Astrocyte (in vitro differentiated cells and primary cell): ENCODE measurements around the gene SLITRK3. TPM values are rescaled to one million over a fixed set of nuclear protein-coding genes. Genes with fewer than 3 reads are reported as not detected.

Experiments
- DNase-seq: peaks from one replicate; pipeline ENCODE4 v3.0.0-alpha.2; 2010; ENCODE audit warnings: low read depth
- FAIRE-seq: peaks from 2 replicates; lab custom pipeline; 2011; peaks lifted over from hg19 to GRCh38; lab: Jason Lieb, UNC
- H2AFZ ChIP-seq: 2 replicates; pipeline ENCODE4 v1.6.0; 2012; ENCODE audit warnings: low read depth, low read length, inconsistent platforms
- H3K27ac ChIP-seq: 2 replicates; pipeline ENCODE4 v1.5.1; 2011; ENCODE audit warnings: low read depth, low read length, inconsistent platforms
- H3K27me3 ChIP-seq: 2 replicates; pipeline ENCODE4 v1.6.0; 2011; ENCODE audit warnings: low read length, inconsistent platforms; ENCODE audit not compliant: insufficient read depth
- H3K36me3 ChIP-seq: 2 replicates; pipeline ENCODE4 v1.5.1; 2011; ENCODE audit warnings: low read length, inconsistent platforms; ENCODE audit not compliant: insufficient read depth
- H3K4me1 ChIP-seq: 2 replicates; pipeline ENCODE4 v1.5.1; 2011; ENCODE audit warnings: low read length, inconsistent platforms; ENCODE audit not compliant: insufficient read depth
- H3K4me2 ChIP-seq: 2 replicates; pipeline ENCODE4 v1.6.0; 2012; ENCODE audit warnings: low read length, inconsistent platforms
- H3K4me3 ChIP-seq: 2 replicates; pipeline ENCODE4 v1.5.1; 2011; ENCODE audit warnings: low read depth, mild to moderate bottlenecking, low read length, inconsistent platforms; ENCODE audit not compliant: insufficient read depth
- H3K79me2 ChIP-seq: 2 replicates; pipeline ENCODE4 v1.6.0; 2012; ENCODE audit warnings: mild to moderate bottlenecking, low read length, inconsistent platforms; ENCODE audit not compliant: insufficient read depth
- H3K9ac ChIP-seq: 2 replicates; pipeline ENCODE4 v1.6.0; 2012; ENCODE audit warnings: mild to moderate bottlenecking, low read length, inconsistent platforms
- H3K9me3 ChIP-seq: 2 replicates; pipeline ENCODE4 v1.5.1; 2012; ENCODE audit warnings: low read depth, mild to moderate bottlenecking, low read length, inconsistent platforms; ENCODE audit not compliant: insufficient read depth
- H4K20me1 ChIP-seq: 2 replicates; pipeline ENCODE4 v1.6.0; 2012; ENCODE audit warnings: low read length, inconsistent platforms; ENCODE audit not compliant: insufficient read depth
- H3K27ac Mint-ChIP-seq: one replicate; pipeline ENCODE4 v1.8.0; 2021; ENCODE audit warnings: mild to moderate bottlenecking, mixed read lengths; ENCODE audit not compliant: unreplicated experiment
- H3K27me3 Mint-ChIP-seq: one replicate; pipeline ENCODE4 v1.8.0; 2021; ENCODE audit warnings: low read depth, mixed read lengths; ENCODE audit not compliant: unreplicated experiment
- H3K36me3 Mint-ChIP-seq: one replicate; pipeline ENCODE4 v1.8.0; 2021; ENCODE audit warnings: low read depth, mixed read lengths; ENCODE audit not compliant: unreplicated experiment
- H3K4me1 Mint-ChIP-seq: one replicate; pipeline ENCODE4 v1.8.0; 2021; ENCODE audit warnings: low read depth, mixed read lengths; ENCODE audit not compliant: unreplicated experiment
- H3K4me3 Mint-ChIP-seq: one replicate; pipeline ENCODE4 v1.8.0; 2021; ENCODE audit warnings: mild to moderate bottlenecking, moderate library complexity, mixed read lengths; ENCODE audit not compliant: unreplicated experiment
- H3K9me3 Mint-ChIP-seq: one replicate; pipeline ENCODE4 v1.8.0; 2021; ENCODE audit warnings: mild to moderate bottlenecking, mixed read lengths; ENCODE audit not compliant: unreplicated experiment
- EZH2 ChIP-seq: IDR thresholded peaks from 2 replicates; pipeline ENCODE4 v1.6.1; 2012; ENCODE audit warnings: mild to moderate bottlenecking, low read length, inconsistent platforms; ENCODE audit not compliant: insufficient read depth
- total RNA-seq: library from RNA; stranded (reverse); gene quantifications from 2 replicates; pipeline ENCODE4 v1.2.1, GENCODE V29; 2021
- TF ChIP-seq, protein P1 (sequence below): IDR thresholded peaks from 2 replicates; pipeline ENCODE4 v1.5.1; 2011; ENCODE audit warnings: low read depth, mild to moderate bottlenecking, inconsistent platforms, low read length, moderate library complexity; ENCODE audit not compliant: insufficient read depth

Gene SLITRK3
- total RNA-seq, 1 donor from 2014 or later = 0.07 TPM

DNA sequence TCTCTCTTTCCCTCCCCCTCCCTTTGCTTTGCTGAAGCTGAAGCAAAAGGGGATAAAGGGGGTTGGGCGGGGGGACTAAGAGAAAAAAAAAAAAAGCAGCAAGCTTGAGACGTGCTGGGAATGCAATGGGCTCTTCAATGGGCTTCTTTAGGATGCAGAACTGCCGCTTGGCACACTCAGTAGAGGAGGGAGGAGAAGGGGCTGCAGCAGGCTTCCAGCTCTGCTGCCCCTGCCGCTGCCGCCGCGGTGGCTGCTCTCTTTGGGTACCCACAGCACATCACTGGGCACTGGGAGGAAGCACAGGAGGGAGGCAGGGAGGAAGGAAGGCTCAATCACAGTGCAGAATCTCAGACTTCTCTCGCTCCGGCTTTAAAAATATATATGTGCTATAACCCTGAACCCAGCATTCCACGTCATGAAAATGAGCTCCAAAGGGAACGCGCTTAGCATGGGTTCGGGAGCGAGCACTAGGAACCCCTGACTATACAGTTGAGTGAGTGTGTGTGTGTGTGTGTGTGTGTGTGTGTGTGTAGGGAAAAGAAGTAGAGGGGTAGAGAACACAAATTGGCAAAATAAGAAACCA is 3.5 kb downstream of the SLITRK3 start:
- Histone ChIP-seq H3K9ac (no peak overlapping the region), H3K4me2 (peak overlapping the region; percentile 81), H2AFZ (no peak overlapping the region), H3K27ac (no peak overlapping the region), H3K36me3 (no peaks in the 10 kb centered on the region), H4K20me1 (no peaks in the 10 kb centered on the region), H3K27me3 (peaks cover 60% of the 10 kb centered on the region), H3K4me1 (peaks cover 20% of the 10 kb centered on the region), H3K4me3 (no peak overlapping the region), H3K9me3 (no peaks in the 10 kb centered on the region), H3K79me2 (no peaks in the 10 kb centered on the region)
- peak overlapping the region; percentile 83 for H3K4me3 Mint-ChIP-seq
- no peak for FAIRE-seq
- no peaks in the 10 kb centered on the region for H3K9me3 Mint-ChIP-seq
- no peak for DNase-seq
- TF ChIP-seq EZH2 = no peak
- TF ChIP-seq, protein P1, sequence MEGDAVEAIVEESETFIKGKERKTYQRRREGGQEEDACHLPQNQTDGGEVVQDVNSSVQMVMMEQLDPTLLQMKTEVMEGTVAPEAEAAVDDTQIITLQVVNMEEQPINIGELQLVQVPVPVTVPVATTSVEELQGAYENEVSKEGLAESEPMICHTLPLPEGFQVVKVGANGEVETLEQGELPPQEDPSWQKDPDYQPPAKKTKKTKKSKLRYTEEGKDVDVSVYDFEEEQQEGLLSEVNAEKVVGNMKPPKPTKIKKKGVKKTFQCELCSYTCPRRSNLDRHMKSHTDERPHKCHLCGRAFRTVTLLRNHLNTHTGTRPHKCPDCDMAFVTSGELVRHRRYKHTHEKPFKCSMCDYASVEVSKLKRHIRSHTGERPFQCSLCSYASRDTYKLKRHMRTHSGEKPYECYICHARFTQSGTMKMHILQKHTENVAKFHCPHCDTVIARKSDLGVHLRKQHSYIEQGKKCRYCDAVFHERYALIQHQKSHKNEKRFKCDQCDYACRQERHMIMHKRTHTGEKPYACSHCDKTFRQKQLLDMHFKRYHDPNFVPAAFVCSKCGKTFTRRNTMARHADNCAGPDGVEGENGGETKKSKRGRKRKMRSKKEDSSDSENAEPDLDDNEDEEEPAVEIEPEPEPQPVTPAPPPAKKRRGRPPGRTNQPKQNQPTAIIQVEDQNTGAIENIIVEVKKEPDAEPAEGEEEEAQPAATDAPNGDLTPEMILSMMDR = no peak
- peaks cover 24% of the 10 kb centered on the region for H3K4me1 Mint-ChIP-seq
- H3K27me3 Mint-ChIP-seq = peaks cover 54% of the 10 kb centered on the region
- no peaks in the 10 kb centered on the region for H3K36me3 Mint-ChIP-seq
- H3K27ac Mint-ChIP-seq = no peak overlapping the region

GRCh38 chr3:165191491-165191890 is 4.7 kb downstream of the SLITRK3 start:
- Mint-ChIP-seq H3K9me3 (no peaks in the 10 kb centered on the region), H3K4me1 (peaks cover 24% of the 10 kb centered on the region), H3K27ac (no peak overlapping the region), H3K27me3 (peaks cover 44% of the 10 kb centered on the region), H3K36me3 (no peaks in the 10 kb centered on the region), H3K4me3 (no peak overlapping the region)
- Histone ChIP-seq H3K4me3 (no peak overlapping the region), H3K27ac (no peak overlapping the region), H3K9me3 (no peaks in the 10 kb centered on the region), H2AFZ (no peak overlapping the region), H3K4me1 (peaks cover 11% of the 10 kb centered on the region), H3K27me3 (peaks cover 49% of the 10 kb centered on the region), H3K36me3 (no peaks in the 10 kb centered on the region), H3K79me2 (no peaks in the 10 kb centered on the region), H4K20me1 (no peaks in the 10 kb centered on the region), H3K9ac (no peak overlapping the region), H3K4me2 (no peak overlapping the region)
- no peak for DNase-seq
- TF ChIP-seq, protein P1 = no peak
- no peak for TF ChIP-seq EZH2
- no peak for FAIRE-seq

DNA sequence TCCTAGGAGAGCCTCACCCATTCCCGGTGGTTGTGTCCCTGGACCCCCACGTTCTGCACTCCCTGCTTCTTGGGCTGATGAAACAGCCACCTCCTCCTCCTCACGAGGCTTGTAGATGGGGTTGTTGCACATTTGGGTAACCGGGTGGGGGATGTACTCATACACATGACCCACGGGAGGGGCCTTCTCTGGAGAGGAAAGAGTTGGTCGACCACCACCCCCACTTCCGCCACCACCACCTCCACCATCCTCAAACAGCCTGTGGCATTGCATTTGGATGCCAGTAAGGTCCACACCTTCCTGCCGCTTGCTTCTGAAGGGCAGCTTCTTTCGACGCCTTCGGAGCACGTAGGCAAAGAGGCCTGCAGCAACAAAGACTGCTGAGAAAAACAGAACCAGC is 7.7 kb downstream of the SLITRK3 start:
- H3K27ac Mint-ChIP-seq = no peak overlapping the region
- DNase-seq = no peak
- no peak overlapping the region for H3K4me3 Mint-ChIP-seq

More for the DNA sequence above, 7.7 kb downstream of the SLITRK3 start:
- peaks cover 22% of the 10 kb centered on the region for H3K27me3 ChIP-seq
- peaks cover 2% of the 10 kb centered on the region for H3K4me1 Mint-ChIP-seq
- H3K9me3 Mint-ChIP-seq = no peaks in the 10 kb centered on the region
- no peak overlapping the region for H3K27ac ChIP-seq
- no peaks in the 10 kb centered on the region for H4K20me1 ChIP-seq
- no peak overlapping the region for H3K9ac ChIP-seq
- H3K27me3 Mint-ChIP-seq = peaks cover 17% of the 10 kb centered on the region
- H3K36me3 Mint-ChIP-seq = no peaks in the 10 kb centered on the region
- no peaks in the 10 kb centered on the region for H3K4me1 ChIP-seq
- H3K36me3 ChIP-seq = no peaks in the 10 kb centered on the region
- TF ChIP-seq, protein P1 = no peak
- no peak for TF ChIP-seq EZH2
- no peak overlapping the region for H3K4me3 ChIP-seq
- no peaks in the 10 kb centered on the region for H3K79me2 ChIP-seq
- no peaks in the 10 kb centered on the region for H3K9me3 ChIP-seq
- FAIRE-seq = no peak
- no peak overlapping the region for H3K4me2 ChIP-seq
- no peak overlapping the region for H2AFZ ChIP-seq
